Vagina (tissue), 2 donors: ENCODE data around the gene CYB561. TPM values are rescaled to one million over a fixed set of nuclear protein-coding genes. Genes with fewer than 3 reads are reported as not detected.

ENCODE experiments used
- DNase-seq, 2 donors: peaks; one replicate each; pipeline ENCODE4 v3.0.0-alpha.2; 2017; ENCODE audit errors: extremely low spot score in 2 of 2
- H3K27ac ChIP-seq: fragments of 200-600 bp; sonication (generic); one replicate; pipeline ENCODE4 v1.5.1; 2019
- H3K27me3 ChIP-seq: fragments of 200-600 bp; sonication (generic); one replicate; pipeline ENCODE4 v1.5.1; 2019
- H3K36me3 ChIP-seq, 2 donors: fragments of 200-600 bp; sonication (generic); one replicate each; pipeline ENCODE4 v1.5.1; 2017 to 2019
- H3K4me1 ChIP-seq: fragments of 200-600 bp; sonication (generic); one replicate; pipeline ENCODE4 v1.5.1; 2019
- H3K4me3 ChIP-seq, 2 donors: fragments of 200-600 bp; sonication (generic); 1 replicate in 1 of 2; 2 replicates in 1 of 2; pipeline ENCODE4 v1.5.1; 2016 to 2019
- H3K9me3 ChIP-seq: fragments of 200-600 bp; sonication (generic); one replicate; pipeline ENCODE4 v1.5.1; 2019
- CTCF ChIP-seq, 3 experiments: fragments of 450-650 bp in 2 of 3; fragments of 200-600 bp in 1 of 3; sonication (generic) in 1 of 3; IDR thresholded peaks; one replicate each; pipeline ENCODE4 v1.5.1; 2017 to 2019; ENCODE audit warnings: antibody characterized with exemption in 3 of 3, mild to moderate bottlenecking in 2 of 3, moderate library complexity in 2 of 3
- POLR2A ChIP-seq, 2 donors: fragments of 450-650 bp; IDR thresholded peaks; one replicate each; pipeline ENCODE4 v1.6.1; 2017; ENCODE audit warnings: antibody characterized with exemption in 2 of 2, mild to moderate bottlenecking in 2 of 2, moderate library complexity in 2 of 2
- POLR2AphosphoS5 ChIP-seq, 2 donors: sonication (generic); formaldehyde crosslinking; IDR thresholded peaks; one replicate each; pipeline ENCODE4 v1.9.0; 2017; ENCODE audit warnings: antibody characterized with exemption in 2 of 2, mild to moderate bottlenecking in 2 of 2, low read depth in 1 of 2; ENCODE audit not compliant: insufficient read depth in 1 of 2
- intact Hi-C: fragments of 100-400 bp; cut with DNase I; formaldehyde crosslinking; loops from one replicate; pipeline ENCODE4 v1.15.1; 2023
- total RNA-seq: library from RNA; depleted of rRNA; stranded (reverse); fragments of >200 nt; gene quantifications from one replicate; pipeline ENCODE4 v1.2.3, GENCODE V29; 2016

CYB561 gene
- total RNA-seq, 1 donor from 2014 or later, result 46.2 TPM

GRCh38 chr17:63482509-63482908 lies 36.4 kb upstream of the CYB561 start:
- H3K9me3 ChIP-seq, result no peaks in the 10 kb centered on the region
- no peak for TF ChIP-seq POLR2A (IDR thresholded peaks at IDR 0.05)
- no peak for TF ChIP-seq CTCF (IDR thresholded peaks at IDR 0.05)
- no peak for TF ChIP-seq POLR2AphosphoS5 (IDR thresholded peaks at IDR 0.05; ENCODE audit: insufficient read depth in 1 of 2, low read depth in 1 of 2)
- H3K27ac ChIP-seq, result no peak overlapping the region
- H3K4me3 ChIP-seq, result no peak overlapping the region
- H3K27me3 ChIP-seq, result no peaks in the 10 kb centered on the region
- intact Hi-C loops, result no loop called here
- peaks cover 20% of the 10 kb centered on the region for H3K4me1 ChIP-seq
- H3K36me3 ChIP-seq, result no peaks in the 10 kb centered on the region
- DNase-seq, result no peak

- H3K27ac ChIP-seq, result no peak overlapping the region
- peaks cover 25% of the 10 kb centered on the region for H3K4me1 ChIP-seq
- intact Hi-C loops, result no loop called here
- no peak for TF ChIP-seq CTCF (IDR thresholded peaks at IDR 0.05)
- TF ChIP-seq POLR2A (IDR thresholded peaks at IDR 0.05), result no peak
- TF ChIP-seq POLR2AphosphoS5 (IDR thresholded peaks at IDR 0.05; ENCODE audit: insufficient read depth in 1 of 2, low read depth in 1 of 2), result no peak
- no peaks in the 10 kb centered on the region for H3K9me3 ChIP-seq
- H3K36me3 ChIP-seq, result no peaks in the 10 kb centered on the region
- H3K4me3 ChIP-seq, result no peak overlapping the region
- no peaks in the 10 kb centered on the region for H3K27me3 ChIP-seq
- no peak for DNase-seq
Observed at GRCh38 chr17:63481488-63481870, 35.4 kb upstream of the CYB561 start.

- intact Hi-C loops, result no loop called here
- DNase-seq, result no peak
- H3K36me3 ChIP-seq, result no peaks in the 10 kb centered on the region
- H3K4me3 ChIP-seq, result no peak overlapping the region
- no peak overlapping the region for H3K27ac ChIP-seq
- no peaks in the 10 kb centered on the region for H3K9me3 ChIP-seq
- TF ChIP-seq POLR2A (IDR thresholded peaks at IDR 0.05) (no peak), CTCF (IDR thresholded peaks at IDR 0.05) (no peak), POLR2AphosphoS5 (IDR thresholded peaks at IDR 0.05; ENCODE audit: insufficient read depth in 1 of 2, low read depth in 1 of 2) (no peak)
- peaks cover 30% of the 10 kb centered on the region for H3K4me1 ChIP-seq
- H3K27me3 ChIP-seq, result no peaks in the 10 kb centered on the region
Observed at GRCh38 chr17:63480826-63481487, 34.9 kb upstream of the CYB561 start.

GRCh38 chr17:63480192-63480784 lies 34.2 kb upstream of the CYB561 start:
- DNase-seq, result no peak
- Histone ChIP-seq H3K4me3 (no peak overlapping the region), H3K9me3 (no peaks in the 10 kb centered on the region), H3K36me3 (no peaks in the 10 kb centered on the region), H3K27me3 (no peaks in the 10 kb centered on the region), H3K4me1 (peaks cover 32% of the 10 kb centered on the region), H3K27ac (no peak overlapping the region)
- TF ChIP-seq POLR2AphosphoS5 (IDR thresholded peaks at IDR 0.05; ENCODE audit: insufficient read depth in 1 of 2, low read depth in 1 of 2), result no peak
- TF ChIP-seq POLR2A (IDR thresholded peaks at IDR 0.05), result no peak
- TF ChIP-seq CTCF (IDR thresholded peaks at IDR 0.05), result no peak
- intact Hi-C loops, result no loop called here
